DOHH2 (cell line): ENCODE measurements around the gene GLCCI1.

Experiments
- CTCF ChIP-seq: fragments of 200-600 bp; sonication (generic); IDR thresholded peaks from one replicate; pipeline ENCODE4 v1.5.1; 2014; ENCODE audit warnings: antibody characterized with exemption, mild to moderate bottlenecking, low read depth, low read length; ENCODE audit not compliant: poor library complexity, severe bottlenecking
- EZH2phosphoT487 ChIP-seq: fragments of 200-600 bp; sonication (generic); IDR thresholded peaks from 2 replicates; pipeline ENCODE4 v1.6.1; 2017; ENCODE audit warnings: borderline replicate concordance, mild to moderate bottlenecking, antibody characterized with exemption, low read length, moderate library complexity, mixed read lengths

GRCh38 chr7:8130663-8131062, 162.1 kb downstream of the GLCCI1 start:
- no peak for TF ChIP-seq CTCF
- TF ChIP-seq EZH2phosphoT487 = no peak
